Measurements from ENCODE around the gene RNASEH2B. TPM values are rescaled to one million over a fixed set of nuclear protein-coding genes. Genes with fewer than 3 reads are reported as not detected.

RNASEH2B gene
- total RNA-seq, 2 experiments from 2014 or later: 225 to 322 TPM

- H3K27ac ChIP-seq (ENCODE audit: low read depth, low read length, poor library complexity, severe bottlenecking): no peak overlapping the region
- no TSS peak for BruUV-seq (replicated peaks)
- ChIA-PET POLR2A (no interaction called here), CTCF (ENCODE audit: unreplicated experiment) (no interaction called here)
- H3K4me3 ChIP-seq (ENCODE audit: low read depth, low read length, poor library complexity, severe bottlenecking): no peak overlapping the region
- H3K4me1 ChIP-seq (ENCODE audit: insufficient read depth, low read length, poor library complexity, severe bottlenecking): no peaks in the 10 kb centered on the region
- no peaks in the 10 kb centered on the region for H3K79me2 ChIP-seq (ENCODE audit: insufficient read depth, low read depth, low read length)
- no peaks in the 10 kb centered on the region for H3K9me2 ChIP-seq (ENCODE audit: insufficient read depth, low read length)
- no peak overlapping the region for H3K4me2 ChIP-seq (ENCODE audit: low read length)
- intact Hi-C loops (cut with micrococcal nuclease; ENCODE audit: unreplicated experiment): no loop called here
- TF ChIP-seq EZH2phosphoT487 (IDR thresholded peaks at IDR 0.05; ENCODE audit: borderline replicate concordance, low read depth, low read length): no peak
- H4K20me1 ChIP-seq (ENCODE audit: insufficient read depth, low read length): no peaks in the 10 kb centered on the region
- H3K9me3 ChIP-seq (ENCODE audit: low read length): no peaks in the 10 kb centered on the region
- peaks cover 97% of the 10 kb centered on the region for H3K36me3 ChIP-seq (ENCODE audit: insufficient read depth, low read length)
- H2AFZ ChIP-seq (ENCODE audit: low read length): no peak overlapping the region
- no peak for DNase-seq (ENCODE audit: low spot score)
These were observed 41.8 kb downstream of the RNASEH2B start for GRCh38 chr13:50951366-50951765.

GRCh38 chr13:50955241-50955640 lies 45.6 kb downstream of the RNASEH2B start:
- CTCF ChIA-PET (ENCODE audit: unreplicated experiment): no interaction called here
- no peak overlapping the region for H3K4me2 ChIP-seq (ENCODE audit: low read length)
- no peak overlapping the region for H2AFZ ChIP-seq (ENCODE audit: low read length)
- H3K4me3 ChIP-seq (ENCODE audit: low read depth, low read length, poor library complexity, severe bottlenecking): no peak overlapping the region
- no peaks in the 10 kb centered on the region for H3K9me3 ChIP-seq (ENCODE audit: low read length)
- no peak for DNase-seq (ENCODE audit: low spot score)
- POLR2A ChIA-PET: interaction anchor here (0.7 kb wide), 1 partner anchor 290 kb away, joined by 3 read pairs; no protein-coding TSS in a partner anchor
- peaks cover 89% of the 10 kb centered on the region for H3K36me3 ChIP-seq (ENCODE audit: insufficient read depth, low read length)
- TF ChIP-seq EZH2phosphoT487 (IDR thresholded peaks at IDR 0.05; ENCODE audit: borderline replicate concordance, low read depth, low read length): no peak
- no peak for TF ChIP-seq CTCF (conservative IDR thresholded peaks at IDR 0.05; ENCODE audit: low read length)
- H3K9me2 ChIP-seq (ENCODE audit: insufficient read depth, low read length): no peaks in the 10 kb centered on the region
- no peaks in the 10 kb centered on the region for H4K20me1 ChIP-seq (ENCODE audit: insufficient read depth, low read length)
- H3K4me1 ChIP-seq (ENCODE audit: insufficient read depth, low read length, poor library complexity, severe bottlenecking): no peaks in the 10 kb centered on the region
- intact Hi-C loops (cut with micrococcal nuclease; ENCODE audit: unreplicated experiment): no loop called here
- H3K79me2 ChIP-seq (ENCODE audit: insufficient read depth, low read depth, low read length): no peaks in the 10 kb centered on the region
- no peak overlapping the region for H3K27ac ChIP-seq (ENCODE audit: low read depth, low read length, poor library complexity, severe bottlenecking)
- no TSS peak for BruUV-seq (replicated peaks)

GRCh38 chr13:50955798-50956197 lies 46.2 kb downstream of the RNASEH2B start:
- Histone ChIP-seq H3K9me2 (ENCODE audit: insufficient read depth, low read length) (no peaks in the 10 kb centered on the region), H3K36me3 (ENCODE audit: insufficient read depth, low read length) (peaks cover 89% of the 10 kb centered on the region), H3K27ac (ENCODE audit: low read depth, low read length, poor library complexity, severe bottlenecking) (no peak overlapping the region), H3K4me2 (ENCODE audit: low read length) (no peak overlapping the region), H4K20me1 (ENCODE audit: insufficient read depth, low read length) (no peaks in the 10 kb centered on the region), H3K4me3 (ENCODE audit: low read depth, low read length, poor library complexity, severe bottlenecking) (no peak overlapping the region), H3K79me2 (ENCODE audit: insufficient read depth, low read depth, low read length) (no peaks in the 10 kb centered on the region), H3K4me1 (ENCODE audit: insufficient read depth, low read length, poor library complexity, severe bottlenecking) (no peaks in the 10 kb centered on the region), H3K9me3 (ENCODE audit: low read length) (no peaks in the 10 kb centered on the region), H2AFZ (ENCODE audit: low read length) (no peak overlapping the region)
- POLR2A ChIA-PET: no interaction called here
- no peak for TF ChIP-seq CTCF (conservative IDR thresholded peaks at IDR 0.05; ENCODE audit: low read length)
- TF ChIP-seq EZH2phosphoT487 (IDR thresholded peaks at IDR 0.05; ENCODE audit: borderline replicate concordance, low read depth, low read length): no peak
- intact Hi-C loops (cut with micrococcal nuclease; ENCODE audit: unreplicated experiment): no loop called here
- CTCF ChIA-PET (ENCODE audit: unreplicated experiment): no interaction called here
- DNase-seq (ENCODE audit: low spot score): no peak
- no TSS peak for BruUV-seq (replicated peaks)
